ENCODE measurements around the gene FBXO24.

DNA sequence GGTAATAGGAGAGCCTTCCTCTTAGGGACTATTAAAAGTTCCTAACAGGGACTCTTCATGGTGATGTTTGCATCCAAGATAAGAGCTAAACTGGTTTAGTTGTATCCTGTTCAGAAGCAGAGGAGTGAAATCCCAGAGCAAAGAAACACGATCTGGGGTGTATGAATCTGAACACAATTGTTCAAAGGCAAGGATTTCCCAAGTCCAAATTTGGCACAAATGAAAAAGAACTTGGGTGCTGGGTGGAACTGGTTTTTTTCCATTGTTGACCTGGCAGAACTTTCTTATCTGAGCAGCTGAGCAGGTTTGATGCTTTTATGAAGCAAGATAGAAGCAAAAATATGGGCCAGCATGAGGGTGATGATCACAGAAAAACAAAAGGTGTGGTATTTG is 41.2 kb upstream of the FBXO24 start:
- TF ChIP-seq ZNF274 (IDR thresholded peaks at IDR 0.05; ENCODE audit: low read length) (no peak), ZNF274 (tag by site-specific recombination; IDR thresholded peaks at IDR 0.05; ENCODE audit: borderline replicate concordance) (no peak), YY1 (tag by site-specific recombination; IDR thresholded peaks at IDR 0.05) (no peak), ZNF747 (tag by site-specific recombination; IDR thresholded peaks at IDR 0.05) (no peak), SP2 (tag by site-specific recombination; IDR thresholded peaks at IDR 0.05) (no peak), ZNF114 (tag by site-specific recombination; IDR thresholded peaks at IDR 0.05) (no peak), ZBTB17 (tag by site-specific recombination; IDR thresholded peaks at IDR 0.05) (peak; percentile 17; the same call in 1 of the 2 replicates), ZNF558 (tag by site-specific recombination; IDR thresholded peaks at IDR 0.05) (no peak)
- TF ChIP-seq, protein P1, sequence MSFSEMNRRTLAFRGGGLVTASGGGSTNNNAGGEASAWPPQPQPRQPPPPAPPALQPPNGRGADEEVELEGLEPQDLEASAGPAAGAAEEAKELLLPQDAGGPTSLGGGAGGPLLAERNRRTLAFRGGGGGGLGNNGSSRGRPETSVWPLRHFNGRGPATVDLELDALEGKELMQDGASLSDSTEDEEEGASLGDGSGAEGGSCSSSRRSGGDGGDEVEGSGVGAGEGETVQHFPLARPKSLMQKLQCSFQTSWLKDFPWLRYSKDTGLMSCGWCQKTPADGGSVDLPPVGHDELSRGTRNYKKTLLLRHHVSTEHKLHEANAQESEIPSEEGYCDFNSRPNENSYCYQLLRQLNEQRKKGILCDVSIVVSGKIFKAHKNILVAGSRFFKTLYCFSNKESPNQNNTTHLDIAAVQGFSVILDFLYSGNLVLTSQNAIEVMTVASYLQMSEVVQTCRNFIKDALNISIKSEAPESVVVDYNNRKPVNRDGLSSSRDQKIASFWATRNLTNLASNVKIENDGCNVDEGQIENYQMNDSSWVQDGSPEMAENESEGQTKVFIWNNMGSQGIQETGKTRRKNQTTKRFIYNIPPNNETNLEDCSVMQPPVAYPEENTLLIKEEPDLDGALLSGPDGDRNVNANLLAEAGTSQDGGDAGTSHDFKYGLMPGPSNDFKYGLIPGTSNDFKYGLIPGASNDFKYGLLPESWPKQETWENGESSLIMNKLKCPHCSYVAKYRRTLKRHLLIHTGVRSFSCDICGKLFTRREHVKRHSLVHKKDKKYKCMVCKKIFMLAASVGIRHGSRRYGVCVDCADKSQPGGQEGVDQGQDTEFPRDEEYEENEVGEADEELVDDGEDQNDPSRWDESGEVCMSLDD (tag by site-specific recombination; IDR thresholded peaks at IDR 0.05) = no peak
- TF ChIP-seq, protein P2, sequence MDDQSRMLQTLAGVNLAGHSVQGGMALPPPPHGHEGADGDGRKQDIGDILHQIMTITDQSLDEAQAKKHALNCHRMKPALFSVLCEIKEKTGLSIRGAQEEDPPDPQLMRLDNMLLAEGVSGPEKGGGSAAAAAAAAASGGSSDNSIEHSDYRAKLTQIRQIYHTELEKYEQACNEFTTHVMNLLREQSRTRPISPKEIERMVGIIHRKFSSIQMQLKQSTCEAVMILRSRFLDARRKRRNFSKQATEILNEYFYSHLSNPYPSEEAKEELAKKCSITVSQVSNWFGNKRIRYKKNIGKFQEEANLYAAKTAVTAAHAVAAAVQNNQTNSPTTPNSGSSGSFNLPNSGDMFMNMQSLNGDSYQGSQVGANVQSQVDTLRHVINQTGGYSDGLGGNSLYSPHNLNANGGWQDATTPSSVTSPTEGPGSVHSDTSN (CRISPR knock-in tag; IDR thresholded peaks at IDR 0.05) = no peak
- TF ChIP-seq, protein P3, sequence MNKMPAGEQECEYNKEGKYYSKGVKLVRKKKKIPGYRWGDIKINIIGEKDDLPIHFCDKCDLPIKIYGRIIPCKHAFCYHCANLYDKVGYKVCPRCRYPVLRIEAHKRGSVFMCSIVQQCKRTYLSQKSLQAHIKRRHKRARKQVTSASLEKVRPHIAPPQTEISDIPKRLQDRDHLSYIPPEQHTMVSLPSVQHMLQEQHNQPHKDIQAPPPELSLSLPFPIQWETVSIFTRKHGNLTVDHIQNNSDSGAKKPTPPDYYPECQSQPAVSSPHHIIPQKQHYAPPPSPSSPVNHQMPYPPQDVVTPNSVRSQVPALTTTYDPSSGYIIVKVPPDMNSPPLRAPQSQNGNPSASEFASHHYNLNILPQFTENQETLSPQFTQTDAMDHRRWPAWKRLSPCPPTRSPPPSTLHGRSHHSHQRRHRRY (tag by site-specific recombination; IDR thresholded peaks at IDR 0.05) = no peak
- TF ChIP-seq, protein P4, sequence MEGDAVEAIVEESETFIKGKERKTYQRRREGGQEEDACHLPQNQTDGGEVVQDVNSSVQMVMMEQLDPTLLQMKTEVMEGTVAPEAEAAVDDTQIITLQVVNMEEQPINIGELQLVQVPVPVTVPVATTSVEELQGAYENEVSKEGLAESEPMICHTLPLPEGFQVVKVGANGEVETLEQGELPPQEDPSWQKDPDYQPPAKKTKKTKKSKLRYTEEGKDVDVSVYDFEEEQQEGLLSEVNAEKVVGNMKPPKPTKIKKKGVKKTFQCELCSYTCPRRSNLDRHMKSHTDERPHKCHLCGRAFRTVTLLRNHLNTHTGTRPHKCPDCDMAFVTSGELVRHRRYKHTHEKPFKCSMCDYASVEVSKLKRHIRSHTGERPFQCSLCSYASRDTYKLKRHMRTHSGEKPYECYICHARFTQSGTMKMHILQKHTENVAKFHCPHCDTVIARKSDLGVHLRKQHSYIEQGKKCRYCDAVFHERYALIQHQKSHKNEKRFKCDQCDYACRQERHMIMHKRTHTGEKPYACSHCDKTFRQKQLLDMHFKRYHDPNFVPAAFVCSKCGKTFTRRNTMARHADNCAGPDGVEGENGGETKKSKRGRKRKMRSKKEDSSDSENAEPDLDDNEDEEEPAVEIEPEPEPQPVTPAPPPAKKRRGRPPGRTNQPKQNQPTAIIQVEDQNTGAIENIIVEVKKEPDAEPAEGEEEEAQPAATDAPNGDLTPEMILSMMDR (tag by site-specific recombination; IDR thresholded peaks at IDR 0.05) = no peak
- TF ChIP-seq, protein P5, sequence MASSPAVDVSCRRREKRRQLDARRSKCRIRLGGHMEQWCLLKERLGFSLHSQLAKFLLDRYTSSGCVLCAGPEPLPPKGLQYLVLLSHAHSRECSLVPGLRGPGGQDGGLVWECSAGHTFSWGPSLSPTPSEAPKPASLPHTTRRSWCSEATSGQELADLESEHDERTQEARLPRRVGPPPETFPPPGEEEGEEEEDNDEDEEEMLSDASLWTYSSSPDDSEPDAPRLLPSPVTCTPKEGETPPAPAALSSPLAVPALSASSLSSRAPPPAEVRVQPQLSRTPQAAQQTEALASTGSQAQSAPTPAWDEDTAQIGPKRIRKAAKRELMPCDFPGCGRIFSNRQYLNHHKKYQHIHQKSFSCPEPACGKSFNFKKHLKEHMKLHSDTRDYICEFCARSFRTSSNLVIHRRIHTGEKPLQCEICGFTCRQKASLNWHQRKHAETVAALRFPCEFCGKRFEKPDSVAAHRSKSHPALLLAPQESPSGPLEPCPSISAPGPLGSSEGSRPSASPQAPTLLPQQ (tag by site-specific recombination; IDR thresholded peaks at IDR 0.05) = no peak
- TF ChIP-seq, protein P6, sequence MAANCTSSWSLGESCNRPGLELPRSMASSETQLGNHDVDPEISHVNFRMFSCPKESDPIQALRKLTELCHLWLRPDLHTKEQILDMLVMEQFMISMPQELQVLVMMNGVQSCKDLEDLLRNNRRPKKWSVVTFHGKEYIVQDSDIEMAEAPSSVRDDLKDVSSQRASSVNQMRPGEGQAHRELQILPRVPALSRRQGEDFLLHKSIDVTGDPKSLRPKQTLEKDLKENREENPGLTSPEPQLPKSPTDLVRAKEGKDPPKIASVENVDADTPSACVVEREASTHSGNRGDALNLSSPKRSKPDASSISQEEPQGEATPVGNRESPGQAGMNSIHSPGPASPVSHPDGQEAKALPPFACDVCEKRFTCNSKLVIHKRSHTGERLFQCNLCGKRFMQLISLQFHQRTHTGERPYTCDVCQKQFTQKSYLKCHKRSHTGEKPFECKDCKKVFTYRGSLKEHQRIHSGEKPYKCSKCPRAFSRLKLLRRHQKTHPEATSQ (tag by site-specific recombination; IDR thresholded peaks at IDR 0.05) = no peak
- TF ChIP-seq, protein P7, sequence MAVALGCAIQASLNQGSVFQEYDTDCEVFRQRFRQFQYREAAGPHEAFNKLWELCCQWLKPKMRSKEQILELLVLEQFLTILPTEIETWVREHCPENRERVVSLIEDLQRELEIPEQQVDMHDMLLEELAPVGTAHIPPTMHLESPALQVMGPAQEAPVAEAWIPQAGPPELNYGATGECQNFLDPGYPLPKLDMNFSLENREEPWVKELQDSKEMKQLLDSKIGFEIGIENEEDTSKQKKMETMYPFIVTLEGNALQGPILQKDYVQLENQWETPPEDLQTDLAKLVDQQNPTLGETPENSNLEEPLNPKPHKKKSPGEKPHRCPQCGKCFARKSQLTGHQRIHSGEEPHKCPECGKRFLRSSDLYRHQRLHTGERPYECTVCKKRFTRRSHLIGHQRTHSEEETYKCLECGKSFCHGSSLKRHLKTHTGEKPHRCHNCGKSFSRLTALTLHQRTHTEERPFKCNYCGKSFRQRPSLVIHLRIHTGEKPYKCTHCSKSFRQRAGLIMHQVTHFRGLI (tag by site-specific recombination; IDR thresholded peaks at IDR 0.05) = no peak
